ENCODE results near the gene BPGM.

DNA sequence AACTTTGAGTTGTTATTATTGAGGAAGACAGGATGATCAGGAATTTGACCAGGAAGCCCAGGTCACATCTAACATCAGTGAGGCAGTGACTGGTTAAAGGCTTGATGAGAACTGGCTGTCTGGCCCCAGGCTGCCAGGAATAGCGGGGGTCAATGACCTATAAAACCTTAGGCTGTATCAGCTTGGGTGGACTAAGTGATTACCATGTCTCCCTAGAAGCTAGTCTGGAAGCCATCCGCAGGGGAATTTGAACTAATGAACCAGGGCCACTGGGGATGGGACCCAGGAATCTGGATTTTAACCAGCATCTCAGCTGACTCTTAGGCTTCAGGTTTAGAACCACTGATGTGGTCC is 56.6 kb downstream of the BPGM start:
- no peak for TF ChIP-seq CTCF (IDR thresholded peaks at IDR 0.05; ENCODE audit: insufficient read depth, low read length, poor library complexity, severe bottlenecking)
- TF ChIP-seq EZH2phosphoT487 (conservative IDR thresholded peaks at IDR 0.05; ENCODE audit: low read length): no peak
